Neuronal stem cell (in vitro differentiated cells): Measurements from ENCODE around the gene FNDC11.

Experiments used
- DNase-seq: peaks from one replicate; pipeline ENCODE4 v3.0.0-alpha.2; 2013; ENCODE audit warnings: low spot score
- H2AFZ ChIP-seq: one replicate; pipeline ENCODE4 v1.6.1; 2013; ENCODE audit warnings: mild to moderate bottlenecking, low read length, inconsistent platforms
- H2AK5ac ChIP-seq: 2 replicates; pipeline ENCODE4 v1.6.1; 2013; ENCODE audit warnings: low read depth, mild to moderate bottlenecking, inconsistent platforms, low read length, moderate library complexity, mixed read lengths
- H2BK120ac ChIP-seq: 2 replicates; pipeline ENCODE4 v1.6.1; 2013; ENCODE audit warnings: low read depth, mild to moderate bottlenecking, inconsistent platforms, low read length, moderate library complexity, mixed read lengths
- H2BK12ac ChIP-seq: one replicate; pipeline ENCODE4 v1.6.1; 2013; ENCODE audit warnings: low read length, inconsistent platforms
- H2BK15ac ChIP-seq: 2 replicates; pipeline ENCODE4 v1.6.1; 2013; ENCODE audit warnings: mild to moderate bottlenecking, low read length, inconsistent platforms, mixed read lengths
- H2BK5ac ChIP-seq: one replicate; pipeline ENCODE4 v1.6.1; 2013; ENCODE audit warnings: inconsistent platforms, mild to moderate bottlenecking, low read length, moderate library complexity
- H3K14ac ChIP-seq: one replicate; pipeline ENCODE4 v1.6.1; 2013; ENCODE audit warnings: low read length, inconsistent platforms
- H3K18ac ChIP-seq: 2 replicates; pipeline ENCODE4 v1.6.1; 2013; ENCODE audit warnings: low read length, inconsistent platforms
- H3K23ac ChIP-seq: 2 replicates; pipeline ENCODE4 v1.6.1; 2013; ENCODE audit warnings: low read depth, mild to moderate bottlenecking, mixed read lengths, low read length, inconsistent platforms; ENCODE audit not compliant: poor library complexity
- H3K27ac ChIP-seq: replicated peaks from 3 replicates; pipeline ENCODE4 v1.5.1; 2013; ENCODE audit warnings: low read length, inconsistent platforms
- H3K27me3 ChIP-seq, 3 experiments: 2 replicates each; pipeline ENCODE4 v1.6.1; 2013; ENCODE audit warnings: low read length in 3 of 3, mild to moderate bottlenecking in 2 of 3, inconsistent platforms in 1 of 3, low read depth in 1 of 3, mixed read lengths in 1 of 3, moderate library complexity in 1 of 3; ENCODE audit not compliant: control insufficient read depth in 3 of 3, insufficient read depth in 3 of 3
- H3K36me3 ChIP-seq, 2 donors: replicated peaks in 1 of 2; 2 replicates each; pipeline ENCODE4 v1.6.1; 2013; ENCODE audit warnings: low read length in 2 of 2; ENCODE audit not compliant: control insufficient read depth in 2 of 2, insufficient read depth in 2 of 2
- H3K4ac ChIP-seq: 2 replicates; pipeline ENCODE4 v1.6.1; 2013; ENCODE audit warnings: inconsistent platforms, mild to moderate bottlenecking, low read length, moderate library complexity
- H3K4me1 ChIP-seq, 2 donors: 1 replicate in 1 of 2; 2 replicates in 1 of 2; pipeline ENCODE4 v1.6.1; 2013; ENCODE audit warnings: low read length in 2 of 2, low read depth in 1 of 2; ENCODE audit not compliant: control insufficient read depth in 2 of 2, insufficient read depth in 1 of 2
- H3K4me2 ChIP-seq: one replicate; pipeline ENCODE4 v1.6.1; 2013; ENCODE audit warnings: mild to moderate bottlenecking, low read length, inconsistent platforms; ENCODE audit not compliant: insufficient read depth, poor library complexity, severe bottlenecking
- H3K4me3 ChIP-seq, 2 donors: 2 replicates each; pipeline ENCODE4 v1.5.1; 2013; ENCODE audit warnings: low read length in 2 of 2, mild to moderate bottlenecking in 2 of 2, inconsistent platforms in 1 of 2, moderate library complexity in 1 of 2
- H3K79me1 ChIP-seq: one replicate; pipeline ENCODE4 v1.6.1; 2013; ENCODE audit warnings: low read depth, mild to moderate bottlenecking, inconsistent platforms, low read length, moderate library complexity
- H3K9ac ChIP-seq: one replicate; pipeline ENCODE4 v1.6.1; 2013; ENCODE audit warnings: mild to moderate bottlenecking, low read depth, low read length, inconsistent platforms; ENCODE audit not compliant: poor library complexity
- H3K9me3 ChIP-seq, 2 donors: replicated peaks in 1 of 2; 2 replicates each; pipeline versions ENCODE3 to v1.6.1; 2013; ENCODE audit warnings: low read length in 2 of 2, mild to moderate bottlenecking in 2 of 2, inconsistent platforms in 1 of 2, low read depth in 1 of 2, mixed read lengths in 1 of 2, moderate library complexity in 1 of 2; ENCODE audit not compliant: control insufficient read depth in 2 of 2, insufficient read depth in 1 of 2
- H4K8ac ChIP-seq: one replicate; pipeline ENCODE4 v1.6.1; 2013; ENCODE audit warnings: low read depth, mild to moderate bottlenecking, inconsistent platforms, low read length, moderate library complexity
- H4K91ac ChIP-seq: one replicate; pipeline ENCODE4 v1.6.1; 2013; ENCODE audit warnings: low read length, low read depth, mild to moderate bottlenecking, inconsistent platforms; ENCODE audit not compliant: poor library complexity
- WGBS, 2 donors: extraction: QIAGEN DNeasy Blood & Tissue Kit; methylation state at CpG; one replicate each; pipeline ENCODE4 v1.1.7; 2013; ENCODE audit warnings: missing lambda C conversion rate in 2 of 2, mixed read lengths in 1 of 2; ENCODE audit not compliant: insufficient read length in 2 of 2, insufficient replicate concordance in 1 of 2; ENCODE audit errors: extremely low coverage in 2 of 2; 5-methylcytosine and 5-hydroxymethylcytosine counted together

The FNDC11 gene

GRCh38 chr20:63520934-63521601 is 32.9 kb upstream of the FNDC11 start:
- Histone ChIP-seq H4K8ac (peak overlapping the region; percentile 43), H3K4me1 (peaks cover 13 to 15% of the 10 kb centered on the region in 2 donors), H3K79me1 (peaks cover 22% of the 10 kb centered on the region), H3K9me3 (peaks cover 12 to 20% of the 10 kb centered on the region in 2 donors), H2AFZ (peak overlapping the region; percentile 91), H3K27ac (peak overlapping the region; percentile 67), H3K14ac (peak overlapping the region; percentile 90), H2BK12ac (peak overlapping the region; percentile 58), H3K4ac (peak overlapping the region; percentile 84), H3K18ac (peak overlapping the region; percentile 99), H3K4me2 (peak overlapping the region; percentile 96), H2BK5ac (no peak overlapping the region), H3K27me3 (peaks cover 0 to 3% (median 0%) of the 10 kb centered on the region in 3 experiments), H2BK15ac (peak overlapping the region; percentile 67), H3K9ac (peak overlapping the region; percentile 98), H3K23ac (peak overlapping the region; percentile 98), H3K36me3 (peaks cover 19 to 50% of the 10 kb centered on the region in 2 donors), H3K4me3 (peak overlapping the region; percentile 92 to 99), H4K91ac (peak overlapping the region; percentile 99), H2BK120ac (no peak overlapping the region), H2AK5ac (peak overlapping the region; percentile 97)
- DNase-seq = peak; percentile 70
- WGBS, 2 donors = no CpG with 5 or more reads among the region's 68 CpGs

DNA sequence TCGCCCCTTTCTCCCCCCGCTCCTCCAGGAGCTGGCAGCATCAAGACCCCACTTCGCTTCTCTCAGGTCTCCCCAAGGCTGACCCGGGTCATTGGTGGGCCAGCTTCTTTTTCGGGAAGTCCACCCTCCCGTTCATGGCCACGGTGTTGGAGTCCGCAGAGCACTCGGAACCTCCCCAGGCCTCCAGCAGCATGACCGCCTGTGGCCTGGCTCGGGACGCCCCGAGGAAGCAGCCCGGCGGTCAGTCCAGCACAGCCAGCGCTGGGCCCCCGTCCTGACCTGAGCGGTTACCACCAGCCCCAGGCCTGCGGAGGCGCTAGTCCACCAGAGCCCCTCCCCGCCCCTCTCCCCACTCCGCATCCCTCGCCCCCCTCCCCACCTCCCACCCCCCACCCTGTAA is 32.4 kb upstream of the FNDC11 start:
- no peak overlapping the region for H2BK12ac ChIP-seq
- H3K18ac ChIP-seq = peak overlapping the region; percentile 99
- H3K4me3 ChIP-seq = peak overlapping the region; percentile 92 to 99
- H2BK5ac ChIP-seq = peak overlapping the region; percentile 71
- peak overlapping the region; percentile 43 for H4K8ac ChIP-seq
- H3K36me3 ChIP-seq = peaks cover 19 to 50% of the 10 kb centered on the region in 2 donors
- DNase-seq = no peak
- peaks cover 12 to 20% of the 10 kb centered on the region in 2 donors for H3K9me3 ChIP-seq
- peak overlapping the region; percentile 98 for H3K9ac ChIP-seq
- no peak overlapping the region for H3K27ac ChIP-seq
- peak overlapping the region; percentile 99 for H4K91ac ChIP-seq
- H3K4me2 ChIP-seq = peak overlapping the region; percentile 96
- H3K14ac ChIP-seq = peak overlapping the region; percentile 90
- H3K23ac ChIP-seq = peak overlapping the region; percentile 37
- peaks cover 13 to 15% of the 10 kb centered on the region in 2 donors for H3K4me1 ChIP-seq
- no peak overlapping the region for H3K4ac ChIP-seq
- no peak overlapping the region for H2BK15ac ChIP-seq
- peaks cover 22% of the 10 kb centered on the region for H3K79me1 ChIP-seq
- peak overlapping the region; percentile 97 for H2AK5ac ChIP-seq
- WGBS, 2 donors = no CpG with 5 or more reads among the region's 23 CpGs
- peaks cover 0 to 3% (median 0%) of the 10 kb centered on the region in 3 experiments for H3K27me3 ChIP-seq
- no peak overlapping the region for H2AFZ ChIP-seq
- no peak overlapping the region for H2BK120ac ChIP-seq

- no peak overlapping the region for H3K4ac ChIP-seq
- peak overlapping the region; percentile 8 to 99 for H3K4me3 ChIP-seq
- no peak overlapping the region for H3K27ac ChIP-seq
Observed at GRCh38 chr20:63522091-63522868, 31.7 kb upstream of the FNDC11 start.

More at GRCh38 chr20:63522091-63522868, 31.7 kb upstream of the FNDC11 start:
- Histone ChIP-seq H2BK12ac (no peak overlapping the region), H3K27me3 (peaks cover 0 to 3% (median 0%) of the 10 kb centered on the region in 3 experiments), H4K91ac (no peak overlapping the region), H3K18ac (peak overlapping the region; percentile 83), H3K4me1 (peaks cover 13 to 15% of the 10 kb centered on the region in 2 donors), H2AFZ (no peak overlapping the region), H2BK5ac (peak overlapping the region; percentile 71), H3K14ac (no peak overlapping the region), H2BK120ac (peak overlapping the region; percentile 28), H2AK5ac (peak overlapping the region; percentile 97), H2BK15ac (no peak overlapping the region), H3K9me3 (peaks cover 12 to 20% of the 10 kb centered on the region in 2 donors), H3K9ac (peak overlapping the region; percentile 63), H3K36me3 (peaks cover 19 to 45% of the 10 kb centered on the region in 2 donors), H3K4me2 (peak overlapping the region; percentile 37), H3K79me1 (peaks cover 22% of the 10 kb centered on the region), H3K23ac (peak overlapping the region; percentile 37), H4K8ac (no peak overlapping the region)
- no peak for DNase-seq
- WGBS, 2 donors = no CpG with 5 or more reads among the region's 13 CpGs
